PC-3 (cell line): ENCODE data around the gene C6orf89. TPM values are rescaled to one million over a fixed set of nuclear protein-coding genes. Genes with fewer than 3 reads are reported as not detected.

Source experiments
- ATAC-seq: fragments of 200-7000 bp; cut with Tn5 transposase; 2 replicates; pipeline ENCODE4 v1.9.1; 2020; ENCODE audit warnings: mild to moderate bottlenecking, moderate library complexity
- BruUV-seq: library from RNA; stranded (reverse); fragments of 400-500 nt; replicated peaks from 2 replicates; lab custom pipeline; 2021; lab: Mats Ljungman, UMichigan
- CTCF ChIA-PET: fragments of 300-600 bp; sonication (Branson Sonifier 250); formaldehyde crosslinking; loops from one replicate; lab custom pipeline; 2022; ENCODE audit warnings: antibody characterized with exemption; lab: Charles Lee
- POLR2A ChIA-PET: fragments of 300-600 bp; sonication (Branson Sonifier 250); formaldehyde crosslinking; loops from one replicate; lab custom pipeline; 2022; ENCODE audit warnings: antibody characterized with exemption; ENCODE audit not compliant: unreplicated experiment; lab: Charles Lee
- DNase-seq: peaks from one replicate; pipeline ENCODE4 v3.0.0-alpha.2; 2015
- H2AFZ ChIP-seq: fragments of 300-600 bp; sonication (generic); 2 replicates; pipeline ENCODE4 v1.6.0; 2016; ENCODE audit warnings: antibody characterized with exemption, low read length
- H3F3A ChIP-seq: fragments of 300-600 bp; sonication (generic); one replicate; pipeline ENCODE4 v1.6.0; 2017; ENCODE audit warnings: antibody characterized with exemption, low read length, control low read depth, mild to moderate bottlenecking; ENCODE audit not compliant: unreplicated experiment
- H3K27ac ChIP-seq: fragments of 300-600 bp; sonication (generic); 2 replicates; pipeline ENCODE4 v1.5.1; 2016; ENCODE audit warnings: mild to moderate bottlenecking, low read length
- H3K27me3 ChIP-seq: fragments of 300-600 bp; sonication (generic); 2 replicates; pipeline ENCODE4 v1.6.1; 2016; ENCODE audit warnings: low read length, mixed read lengths
- H3K36me3 ChIP-seq: fragments of 300-600 bp; sonication (generic); 2 replicates; pipeline ENCODE4 v1.6.1; 2016; ENCODE audit warnings: low read depth, mixed run types, low read length, mixed read lengths
- H3K4me1 ChIP-seq: fragments of 300-600 bp; sonication (generic); 2 replicates; pipeline ENCODE4 v1.5.1; 2016; ENCODE audit warnings: low read length; ENCODE audit not compliant: insufficient read depth
- H3K4me2 ChIP-seq: fragments of 300-600 bp; sonication (generic); 2 replicates; pipeline ENCODE4 v1.6.0; 2016; ENCODE audit warnings: low read length
- H3K4me3 ChIP-seq: fragments of 300-600 bp; sonication (generic); 2 replicates; pipeline ENCODE4 v1.5.1; 2016; ENCODE audit warnings: mild to moderate bottlenecking, low read length, mixed read lengths
- H3K79me2 ChIP-seq: fragments of 300-600 bp; sonication (generic); 2 replicates; pipeline ENCODE4 v1.6.1; 2017; ENCODE audit warnings: low read length, mixed read lengths
- H3K9ac ChIP-seq: fragments of 300-600 bp; sonication (generic); 2 replicates; pipeline ENCODE4 v1.6.0; 2016; ENCODE audit warnings: mild to moderate bottlenecking, low read length
- H3K9me2 ChIP-seq: fragments of 300-600 bp; sonication (generic); replicated peaks from 2 replicates; pipeline ENCODE4 v1.6.1; 2016; ENCODE audit warnings: mixed run types, low read length, mixed read lengths
- H3K9me3 ChIP-seq: fragments of 300-600 bp; sonication (generic); 2 replicates; pipeline ENCODE4 v1.6.1; 2016; ENCODE audit warnings: low read length, mixed read lengths
- H4K20me1 ChIP-seq: fragments of 300-600 bp; sonication (generic); 2 replicates; pipeline ENCODE4 v1.6.1; 2016; ENCODE audit warnings: low read length, mixed read lengths
- CTCF ChIP-seq: fragments of 300-600 bp; sonication (generic); conservative IDR thresholded peaks from 2 replicates; pipeline ENCODE4 v1.5.1; 2017; ENCODE audit warnings: antibody characterized with exemption, low read depth, mild to moderate bottlenecking, low read length
- EZH2 ChIP-seq: fragments of 300-600 bp; sonication (generic); IDR thresholded peaks from one replicate; pipeline ENCODE4 v1.6.1; 2017; ENCODE audit warnings: antibody characterized with exemption, mild to moderate bottlenecking, low read length; ENCODE audit not compliant: unreplicated experiment
- EZH2phosphoT487 ChIP-seq: fragments of 300-600 bp; sonication (generic); IDR thresholded peaks from 2 replicates; pipeline ENCODE4 v1.6.1; 2018; ENCODE audit warnings: mild to moderate bottlenecking, antibody characterized with exemption, low read length, borderline replicate concordance
- intact Hi-C: fragments of 100-400 bp; cut with micrococcal nuclease; formaldehyde crosslinking; loops from 2 replicates; pipeline ENCODE4 v1.9.0; 2023
- total RNA-seq: library from RNA; depleted of rRNA; stranded (reverse); fragments of >200 nt; gene quantifications from 2 replicates; pipeline ENCODE4 v1.2.3, GENCODE V29; 2014

The C6orf89 gene
- total RNA-seq, 1 experiment from 2014 or later, result 27.8 TPM

GRCh38 chr6:36851149-36851614 is 34.6 kb upstream of the C6orf89 start:
- DNase-seq, result peak; percentile 80
- Histone ChIP-seq H3K79me2 (no peaks in the 10 kb centered on the region), H4K20me1 (no peaks in the 10 kb centered on the region), H3K9me3 (no peaks in the 10 kb centered on the region), H3K4me3 (no peak overlapping the region), H3K9ac (no peak overlapping the region), H3F3A (no peaks in the 10 kb centered on the region), H2AFZ (no peak overlapping the region), H3K36me3 (peaks cover 20% of the 10 kb centered on the region), H3K4me2 (no peak overlapping the region), H3K27ac (no peak overlapping the region), H3K27me3 (no peaks in the 10 kb centered on the region), H3K4me1 (peaks cover 9% of the 10 kb centered on the region; the same call in 1 of the 2 replicates), H3K9me2 (no peaks in the 10 kb centered on the region)
- TF ChIP-seq EZH2 (no peak), CTCF (peak; percentile 93), EZH2phosphoT487 (no peak)
- ATAC-seq, result peak; percentile 22; the same call in 1 of the 2 replicates
- ChIA-PET POLR2A (no interaction called here), CTCF (interaction anchor here (1.0 kb wide), 1 partner anchor 92 kb away, joined by 4 read pairs; no protein-coding TSS in a partner anchor)
- intact Hi-C loops, result loop anchor here (1.0 kb wide), 1 partner anchor 85 kb away; no protein-coding TSS in a partner anchor
- BruUV-seq, result no TSS peak

DNA sequence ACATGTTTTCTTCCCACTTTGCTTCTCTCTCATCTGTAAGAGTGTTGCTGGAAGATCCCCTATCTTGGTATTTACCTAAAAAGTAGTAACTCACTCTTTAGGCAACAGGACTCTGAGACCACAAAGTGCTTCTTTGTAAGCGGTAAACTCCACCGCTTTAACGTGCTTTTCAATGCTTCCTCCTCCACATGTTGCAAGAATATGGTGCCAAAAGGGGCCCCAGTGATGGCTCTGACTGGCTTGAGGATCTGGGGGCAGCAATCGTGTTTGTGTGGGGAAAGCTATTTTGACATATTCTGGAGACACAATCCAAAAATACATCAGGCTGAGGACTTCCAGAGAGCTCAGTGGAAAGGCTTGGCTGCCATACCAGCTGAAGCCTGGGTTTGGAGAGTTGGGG is 34.1 kb upstream of the C6orf89 start:
- no peak for ATAC-seq
- H3K36me3 ChIP-seq, result peaks cover 24% of the 10 kb centered on the region
- peaks cover 9% of the 10 kb centered on the region; the same call in 1 of the 2 replicates for H3K4me1 ChIP-seq
- intact Hi-C loops, result loop anchor here (1.0 kb wide), 1 partner anchor 85 kb away; no protein-coding TSS in a partner anchor
- CTCF ChIA-PET, result interaction anchor here (0.6 to 1.0 kb wide), 3 partner anchors 32 to 236 kb away, joined by 3 to 4 read pairs (median 4); no protein-coding TSS in a partner anchor
- H3K9ac ChIP-seq, result no peak overlapping the region
- no peak overlapping the region for H3K4me2 ChIP-seq
- TF ChIP-seq EZH2phosphoT487, result no peak
- no peak for TF ChIP-seq EZH2
- TF ChIP-seq CTCF, result no peak
- H4K20me1 ChIP-seq, result no peaks in the 10 kb centered on the region
- H3K79me2 ChIP-seq, result no peaks in the 10 kb centered on the region
- no peaks in the 10 kb centered on the region for H3K9me2 ChIP-seq
- no peak overlapping the region for H3K4me3 ChIP-seq
- DNase-seq, result no peak
- POLR2A ChIA-PET, result no interaction called here
- no peak overlapping the region for H3K27ac ChIP-seq
- no TSS peak for BruUV-seq
- no peak overlapping the region for H2AFZ ChIP-seq
- no peaks in the 10 kb centered on the region for H3K9me3 ChIP-seq
- no peaks in the 10 kb centered on the region for H3K27me3 ChIP-seq
- no peaks in the 10 kb centered on the region for H3F3A ChIP-seq

DNA sequence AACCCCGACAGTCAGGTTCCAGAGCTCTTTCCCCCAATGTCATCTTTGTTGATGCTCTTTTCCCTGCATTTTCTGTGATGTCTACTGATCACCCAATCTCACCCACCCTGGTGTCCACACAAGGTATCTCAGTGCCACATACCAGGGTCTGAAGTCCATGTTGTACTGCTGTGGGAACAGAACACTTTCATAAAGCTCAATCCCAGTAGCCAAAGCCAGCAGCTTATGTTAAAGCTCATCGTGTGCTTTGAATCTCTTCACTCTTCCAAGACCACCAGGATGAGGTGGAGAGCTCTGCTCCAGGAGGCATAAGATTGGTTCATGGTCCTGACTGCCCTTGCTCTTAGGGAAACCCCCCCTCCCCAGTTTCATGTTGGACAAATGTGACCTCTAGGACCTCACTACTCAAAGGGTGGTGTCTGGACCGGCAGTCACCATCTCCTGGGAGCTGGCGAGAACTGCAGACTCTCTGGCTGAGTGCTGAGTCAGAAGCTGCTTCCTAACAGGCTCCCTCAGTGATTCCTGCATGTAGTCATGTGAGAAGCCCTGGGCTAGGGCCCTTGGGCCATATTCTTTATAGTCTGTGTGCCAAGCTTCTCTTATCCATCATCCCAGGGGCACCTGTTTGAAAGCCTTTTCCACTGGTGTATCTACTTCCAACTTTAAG is 33.1 kb upstream of the C6orf89 start:
- POLR2A ChIA-PET, result no interaction called here
- BruUV-seq, result no TSS peak
- peak; percentile 20 for DNase-seq

More for the DNA sequence above, 33.1 kb upstream of the C6orf89 start:
- intact Hi-C loops, result no loop called here
- no peaks in the 10 kb centered on the region for H4K20me1 ChIP-seq
- no peaks in the 10 kb centered on the region for H3K9me2 ChIP-seq
- H3K9ac ChIP-seq, result no peak overlapping the region
- no peak for TF ChIP-seq EZH2phosphoT487
- no peak for TF ChIP-seq EZH2
- no peak for TF ChIP-seq CTCF
- ATAC-seq, result peak; percentile 35; the same call in 1 of the 2 replicates
- no peaks in the 10 kb centered on the region for H3K9me3 ChIP-seq
- no peak overlapping the region for H3K4me2 ChIP-seq
- H3F3A ChIP-seq, result no peaks in the 10 kb centered on the region
- H3K79me2 ChIP-seq, result no peaks in the 10 kb centered on the region
- CTCF ChIA-PET, result interaction anchor here (0.7 kb wide), 1 partner anchor 237 kb away, joined by 3 read pairs; no protein-coding TSS in a partner anchor
- no peak overlapping the region for H3K4me3 ChIP-seq
- peaks cover 9% of the 10 kb centered on the region; the same call in 1 of the 2 replicates for H3K4me1 ChIP-seq
- no peak overlapping the region for H2AFZ ChIP-seq
- no peaks in the 10 kb centered on the region for H3K27me3 ChIP-seq
- 0 out of 2 replicates have a peak overlapping the region, but pooled peaks have one; percentile 10 for H3K27ac ChIP-seq
- H3K36me3 ChIP-seq, result peaks cover 28% of the 10 kb centered on the region
